A549 (cell line): ENCODE results near the gene ARID5B. TPM values are rescaled to one million over a fixed set of nuclear protein-coding genes. Genes with fewer than 3 reads are reported as not detected.

Experiments used
- ATAC-seq, 2 experiments: fragments of 200-7000 bp in 1 of 2; fragments of >200 bp in 1 of 2; cut with Nextera tagmentation in 1 of 2; cut with Tn5 transposase in 1 of 2; 3 replicates each; pipeline versions ENCODE4 v1.8.0 to v1.9.1; 2018 to 2020; ENCODE audit warnings: mild to moderate bottlenecking in 1 of 2, moderate library complexity in 1 of 2
- CTCF ChIA-PET: fragments of 300-600 bp; sonication (Branson Sonifier 250); formaldehyde crosslinking; extraction: SDS; loops from one replicate; lab custom pipeline; 2021; ENCODE audit warnings: antibody characterized with exemption, inconsistent platforms; lab: Yijun Ruan, JAX
- POLR2A ChIA-PET: fragments of 350-600 bp; formaldehyde crosslinking; extraction: SDS; loops from one replicate; lab custom pipeline; 2021; ENCODE audit warnings: antibody characterized with exemption, inconsistent platforms; lab: Yijun Ruan, JAX
- DNase-seq, 2 experiments: peaks; one replicate each; pipeline versions ENCODE4 v3.0.0 to v3.0.0-alpha.2; 2011 to 2016; ENCODE audit warnings: low read depth in 1 of 2, low spot score in 1 of 2
- FAIRE-seq: peaks from 2 replicates; lab custom pipeline; 2011; peaks lifted over from hg19 to GRCh38; lab: Jason Lieb, UNC
- H3K27ac ChIP-seq, 2 experiments: fragments of >200 bp; sonication (Bioruptor Twin); formaldehyde crosslinking; 3 replicates each; pipeline ENCODE4 v1.5.1; 2016 to 2017
- H3K4me1 ChIP-seq: fragments of >200 bp; sonication (Bioruptor Twin); formaldehyde crosslinking; 3 replicates; pipeline ENCODE4 v1.6.1; 2016
- H3K4me2 ChIP-seq: fragments of >200 bp; sonication (Bioruptor Twin); formaldehyde crosslinking; 3 replicates; pipeline ENCODE4 v1.6.1; 2016
- H3K4me3 ChIP-seq: fragments of >200 bp; sonication (Bioruptor Twin); formaldehyde crosslinking; 3 replicates; pipeline ENCODE4 v1.5.1; 2016
- H3K9me3 ChIP-seq: fragments of >200 bp; sonication (Bioruptor Twin); formaldehyde crosslinking; 3 replicates; pipeline ENCODE4 v1.6.1; 2016
- BHLHE40 ChIP-seq: IDR thresholded peaks from 2 replicates; pipeline ENCODE4 v1.6.1; 2012; ENCODE audit warnings: low read depth, low read length, inconsistent platforms
- CBX2 ChIP-seq: fragments of 200-600 bp; sonication (generic); IDR thresholded peaks from 2 replicates; pipeline ENCODE4 v1.6.1; 2016; ENCODE audit warnings: low read depth, mild to moderate bottlenecking, borderline replicate concordance
- EHMT2 ChIP-seq: fragments of 200-600 bp; sonication (generic); IDR thresholded peaks from 2 replicates; pipeline ENCODE4 v1.6.1; 2016; ENCODE audit warnings: antibody characterized with exemption, low read depth, mild to moderate bottlenecking, moderate library complexity
- FOSB ChIP-seq: fragments of 250-450 bp; sonication (Bioruptor Pico); IDR thresholded peaks from 2 replicates; pipeline ENCODE4 v1.5.0; 2020; ENCODE audit warnings: mild to moderate bottlenecking, moderate library complexity
- FOXS1 ChIP-seq: fragments of 250-450 bp; sonication (Bioruptor Pico); IDR thresholded peaks from 2 replicates; pipeline ENCODE4 v1.5.0; 2020; ENCODE audit warnings: mild to moderate bottlenecking, moderate library complexity
- HEYL ChIP-seq: fragments of 250-450 bp; sonication (Bioruptor Pico); IDR thresholded peaks from 2 replicates; pipeline ENCODE4 v1.8.0; 2021; ENCODE audit warnings: mild to moderate bottlenecking, moderate library complexity
- HOXA7 ChIP-seq: fragments of 250-450 bp; sonication (Bioruptor Pico); IDR thresholded peaks from 2 replicates; pipeline ENCODE4 v1.5.0; 2020; ENCODE audit warnings: mild to moderate bottlenecking, moderate library complexity
- JUNB ChIP-seq: fragments of >200 bp; sonication (Bioruptor Twin); formaldehyde crosslinking; IDR thresholded peaks from 2 replicates; pipeline ENCODE4 v1.6.1; 2016
- MAFK ChIP-seq: fragments of 450-650 bp; IDR thresholded peaks from 2 replicates; pipeline ENCODE4 v1.6.1; 2014; ENCODE audit not compliant: partially characterized antibody
- MAZ ChIP-seq: fragments of 150-350 bp; IDR thresholded peaks from 2 replicates; pipeline ENCODE4 v1.6.1; 2014; ENCODE audit warnings: antibody characterized with exemption, low read depth, low read length, borderline replicate concordance
- MYC ChIP-seq: IDR thresholded peaks from 2 replicates; pipeline ENCODE4 v1.6.1; 2012; ENCODE audit warnings: mild to moderate bottlenecking, inconsistent platforms, low read length, improper control_type of control experiment, borderline replicate concordance
- NR3C1 ChIP-seq: fragments of >200 bp; sonication (Bioruptor Twin); formaldehyde crosslinking; IDR thresholded peaks from 3 replicates; pipeline ENCODE4 v1.6.1; 2017
- POLR2A ChIP-seq: IDR thresholded peaks from 2 replicates; pipeline ENCODE4 v1.6.1; 2012; ENCODE audit warnings: mild to moderate bottlenecking, low read length
- SREBF2 ChIP-seq: fragments of 450-650 bp; IDR thresholded peaks from 2 replicates; pipeline ENCODE4 v1.6.1; 2014; ENCODE audit warnings: mild to moderate bottlenecking, moderate library complexity
- ZC3H11A ChIP-seq: fragments of 450-650 bp; IDR thresholded peaks from 2 replicates; pipeline ENCODE4 v1.6.1; 2014; ENCODE audit warnings: antibody characterized with exemption, mild to moderate bottlenecking
- ZNF302 ChIP-seq: fragments of 250-450 bp; sonication (Bioruptor Pico); IDR thresholded peaks from 2 replicates; pipeline ENCODE4 v1.9.0; 2021; ENCODE audit warnings: inconsistent platforms, mild to moderate bottlenecking, moderate library complexity
- WGBS: methylation state at CpG from one replicate; pipeline ENCODE4 v1.1.6; 2017; ENCODE audit errors: missing lambda C conversion rate; 5-methylcytosine and 5-hydroxymethylcytosine counted together
- polyA plus RNA-seq, 4 experiments: library from polyadenylated mRNA; depleted of rRNA in 3 of 4; stranded (reverse); fragments of >200 nt; fragmentation: RNase III in 1 of 4; extraction: RNeasy Plus Mini Kit Qiagen cat#74134 plus additional on column Dnase treatment in 1 of 4; gene quantifications; 2 replicates in 3 of 4; 3 replicates in 1 of 4; pipeline ENCODE4 v1.2.3, GENCODE V29; 2011 to 2017
- TF ChIP-seq, protein P1 (sequence below): IDR thresholded peaks from 2 replicates; pipeline ENCODE4 v1.6.1; 2012
- TF ChIP-seq, protein P2 (sequence below): fragments of 250-450 bp; sonication (Bioruptor Pico); IDR thresholded peaks from 2 replicates; pipeline ENCODE4 v1.5.0; 2021; ENCODE audit warnings: mild to moderate bottlenecking, moderate library complexity, borderline replicate concordance
- TF ChIP-seq, protein P3 (sequence below): fragments of >200 bp; sonication (Bioruptor Twin); formaldehyde crosslinking; IDR thresholded peaks from 3 replicates; pipeline ENCODE4 v1.5.1; 2016
- TF ChIP-seq, protein P4 (sequence below): fragments of 200-600 bp; sonication (generic); IDR thresholded peaks from 2 replicates; pipeline ENCODE4 v1.6.1; 2016; ENCODE audit warnings: antibody characterized with exemption, mild to moderate bottlenecking, moderate library complexity

ARID5B gene
- polyA plus RNA-seq, 2 of the 4 experiments (the other 2 are of a cell fraction): 0.75 to 1.6 TPM

DNA sequence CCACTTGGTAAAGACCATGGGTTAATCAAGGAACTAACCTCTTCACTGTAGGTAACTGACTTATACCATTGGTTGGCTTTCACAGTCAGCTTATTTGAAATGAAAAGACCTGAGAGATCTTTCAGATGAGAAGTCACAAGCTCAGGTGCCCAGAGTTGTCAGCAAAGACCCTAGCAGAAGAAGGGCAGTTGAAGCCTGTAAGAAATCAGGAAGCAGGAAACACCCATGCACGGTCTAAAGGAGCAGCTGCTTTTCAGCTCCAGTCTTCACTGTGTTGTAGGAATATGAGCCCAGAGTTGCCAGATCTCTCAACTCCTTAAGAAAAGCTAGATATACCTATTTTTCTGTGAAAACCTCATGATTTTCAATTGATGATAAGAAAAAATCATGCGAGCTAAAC, 130.0 kb downstream of the ARID5B start:
- DNase-seq: no peak
- H3K4me1 ChIP-seq: peaks cover 8% of the 10 kb centered on the region; the same call in 2 of the 3 replicates
- H3K27ac ChIP-seq: no peak overlapping the region
- no peak overlapping the region for H3K4me2 ChIP-seq
- TF ChIP-seq FOXS1 (CRISPR knock-in tag): no peak
- no peaks in the 10 kb centered on the region for H3K9me3 ChIP-seq
- 78% methylated on average over 2 of the region's 2 CpGs for WGBS
- no peak overlapping the region for H3K4me3 ChIP-seq
- no peak for FAIRE-seq
- ChIA-PET CTCF (no interaction called here), POLR2A (no interaction called here)
- no peak for ATAC-seq

DNA sequence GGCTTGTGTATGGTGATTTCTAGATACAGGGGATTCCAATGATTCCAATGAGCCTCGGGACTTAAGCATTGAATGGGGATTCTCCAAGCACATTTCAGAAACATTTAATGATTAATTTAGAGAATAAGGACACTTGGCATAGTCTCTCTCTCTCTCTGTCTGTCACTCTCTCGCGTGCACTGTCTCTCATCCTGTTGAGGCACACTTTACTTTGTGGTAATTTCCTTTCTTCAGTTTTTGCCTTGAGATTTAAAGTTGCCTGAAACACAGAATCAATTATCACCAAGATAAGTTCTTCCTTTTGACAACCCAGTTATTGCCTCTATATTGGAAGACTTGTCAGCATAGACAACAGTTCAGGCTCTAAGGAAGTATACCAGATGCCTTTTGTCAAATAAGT, 131.6 kb downstream of the ARID5B start:
- ATAC-seq: no peak
- H3K4me1 ChIP-seq: peaks cover 19% of the 10 kb centered on the region
- ChIA-PET CTCF (no interaction called here), POLR2A (no interaction called here)
- TF ChIP-seq HOXA7 (CRISPR knock-in tag) (no peak), FOSB (CRISPR knock-in tag) (no peak), CBX2 (no peak), ZC3H11A (no peak), ZNF302 (CRISPR knock-in tag) (no peak), POLR2A (no peak), MAZ (no peak), HEYL (CRISPR knock-in tag) (no peak), NR3C1 (no peak)
- TF ChIP-seq, protein P1, sequence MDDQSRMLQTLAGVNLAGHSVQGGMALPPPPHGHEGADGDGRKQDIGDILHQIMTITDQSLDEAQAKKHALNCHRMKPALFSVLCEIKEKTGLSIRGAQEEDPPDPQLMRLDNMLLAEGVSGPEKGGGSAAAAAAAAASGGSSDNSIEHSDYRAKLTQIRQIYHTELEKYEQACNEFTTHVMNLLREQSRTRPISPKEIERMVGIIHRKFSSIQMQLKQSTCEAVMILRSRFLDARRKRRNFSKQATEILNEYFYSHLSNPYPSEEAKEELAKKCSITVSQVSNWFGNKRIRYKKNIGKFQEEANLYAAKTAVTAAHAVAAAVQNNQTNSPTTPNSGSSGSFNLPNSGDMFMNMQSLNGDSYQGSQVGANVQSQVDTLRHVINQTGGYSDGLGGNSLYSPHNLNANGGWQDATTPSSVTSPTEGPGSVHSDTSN: no peak
- TF ChIP-seq, protein P2, sequence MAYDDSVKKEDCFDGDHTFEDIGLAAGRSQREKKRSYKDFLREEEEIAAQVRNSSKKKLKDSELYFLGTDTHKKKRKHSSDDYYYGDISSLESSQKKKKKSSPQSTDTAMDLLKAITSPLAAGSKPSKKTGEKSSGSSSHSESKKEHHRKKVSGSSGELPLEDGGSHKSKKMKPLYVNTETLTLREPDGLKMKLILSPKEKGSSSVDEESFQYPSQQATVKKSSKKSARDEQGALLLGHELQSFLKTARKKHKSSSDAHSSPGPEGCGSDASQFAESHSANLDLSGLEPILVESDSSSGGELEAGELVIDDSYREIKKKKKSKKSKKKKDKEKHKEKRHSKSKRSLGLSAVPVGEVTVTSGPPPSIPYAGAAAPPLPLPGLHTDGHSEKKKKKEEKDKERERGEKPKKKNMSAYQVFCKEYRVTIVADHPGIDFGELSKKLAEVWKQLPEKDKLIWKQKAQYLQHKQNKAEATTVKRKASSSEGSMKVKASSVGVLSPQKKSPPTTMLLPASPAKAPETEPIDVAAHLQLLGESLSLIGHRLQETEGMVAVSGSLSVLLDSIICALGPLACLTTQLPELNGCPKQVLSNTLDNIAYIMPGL: no peak
- TF ChIP-seq, protein P3, sequence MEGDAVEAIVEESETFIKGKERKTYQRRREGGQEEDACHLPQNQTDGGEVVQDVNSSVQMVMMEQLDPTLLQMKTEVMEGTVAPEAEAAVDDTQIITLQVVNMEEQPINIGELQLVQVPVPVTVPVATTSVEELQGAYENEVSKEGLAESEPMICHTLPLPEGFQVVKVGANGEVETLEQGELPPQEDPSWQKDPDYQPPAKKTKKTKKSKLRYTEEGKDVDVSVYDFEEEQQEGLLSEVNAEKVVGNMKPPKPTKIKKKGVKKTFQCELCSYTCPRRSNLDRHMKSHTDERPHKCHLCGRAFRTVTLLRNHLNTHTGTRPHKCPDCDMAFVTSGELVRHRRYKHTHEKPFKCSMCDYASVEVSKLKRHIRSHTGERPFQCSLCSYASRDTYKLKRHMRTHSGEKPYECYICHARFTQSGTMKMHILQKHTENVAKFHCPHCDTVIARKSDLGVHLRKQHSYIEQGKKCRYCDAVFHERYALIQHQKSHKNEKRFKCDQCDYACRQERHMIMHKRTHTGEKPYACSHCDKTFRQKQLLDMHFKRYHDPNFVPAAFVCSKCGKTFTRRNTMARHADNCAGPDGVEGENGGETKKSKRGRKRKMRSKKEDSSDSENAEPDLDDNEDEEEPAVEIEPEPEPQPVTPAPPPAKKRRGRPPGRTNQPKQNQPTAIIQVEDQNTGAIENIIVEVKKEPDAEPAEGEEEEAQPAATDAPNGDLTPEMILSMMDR: no peak
- no peak overlapping the region for H3K4me3 ChIP-seq
- no peak for DNase-seq
- 76% methylated on average over 3 of the region's 3 CpGs for WGBS
- no peak for FAIRE-seq
- no peak overlapping the region for H3K27ac ChIP-seq
- no peaks in the 10 kb centered on the region for H3K9me3 ChIP-seq
- H3K4me2 ChIP-seq: no peak overlapping the region

DNA sequence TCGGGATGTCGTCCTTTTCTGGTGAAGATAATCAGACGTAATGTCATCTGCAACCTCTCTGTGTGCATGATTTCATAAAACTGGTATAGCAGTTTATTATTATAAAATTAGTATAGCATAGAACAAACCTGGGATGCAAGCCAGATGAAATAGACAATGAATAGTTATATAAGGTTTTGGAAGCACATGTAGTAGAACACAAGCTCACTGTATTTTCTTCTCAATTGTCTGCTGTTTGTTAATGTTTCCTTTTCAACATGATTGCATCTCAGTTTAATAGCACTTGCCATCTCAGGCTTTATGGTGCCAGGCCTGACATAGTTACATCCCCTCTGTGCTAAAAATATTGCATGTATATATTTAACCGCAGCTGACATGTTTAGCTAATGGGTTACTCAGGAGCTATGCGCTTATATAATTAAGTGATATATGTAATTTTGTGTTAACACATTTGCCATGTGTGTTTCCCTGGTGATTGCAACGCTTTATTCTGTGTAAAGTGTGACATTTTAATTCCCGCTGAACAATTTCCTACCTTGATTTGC, 132.7 kb downstream of the ARID5B start:
- no peak for DNase-seq
- POLR2A ChIA-PET: no interaction called here
- Histone ChIP-seq H3K9me3 (no peaks in the 10 kb centered on the region), H3K27ac (no peak overlapping the region), H3K4me3 (no peak overlapping the region)
- CTCF ChIA-PET: interaction anchor here (1.6 kb wide), 1 partner anchor 129 kb away, joined by 3 read pairs; no protein-coding TSS in a partner anchor
- WGBS: 84% methylated on average over 7 of the region's 7 CpGs
- FAIRE-seq: no peak
- no peak for TF ChIP-seq MYC
- no peak for TF ChIP-seq MAFK
- no peak for TF ChIP-seq SREBF2
- TF ChIP-seq JUNB: no peak
- no peak for TF ChIP-seq EHMT2
- TF ChIP-seq, protein P4, sequence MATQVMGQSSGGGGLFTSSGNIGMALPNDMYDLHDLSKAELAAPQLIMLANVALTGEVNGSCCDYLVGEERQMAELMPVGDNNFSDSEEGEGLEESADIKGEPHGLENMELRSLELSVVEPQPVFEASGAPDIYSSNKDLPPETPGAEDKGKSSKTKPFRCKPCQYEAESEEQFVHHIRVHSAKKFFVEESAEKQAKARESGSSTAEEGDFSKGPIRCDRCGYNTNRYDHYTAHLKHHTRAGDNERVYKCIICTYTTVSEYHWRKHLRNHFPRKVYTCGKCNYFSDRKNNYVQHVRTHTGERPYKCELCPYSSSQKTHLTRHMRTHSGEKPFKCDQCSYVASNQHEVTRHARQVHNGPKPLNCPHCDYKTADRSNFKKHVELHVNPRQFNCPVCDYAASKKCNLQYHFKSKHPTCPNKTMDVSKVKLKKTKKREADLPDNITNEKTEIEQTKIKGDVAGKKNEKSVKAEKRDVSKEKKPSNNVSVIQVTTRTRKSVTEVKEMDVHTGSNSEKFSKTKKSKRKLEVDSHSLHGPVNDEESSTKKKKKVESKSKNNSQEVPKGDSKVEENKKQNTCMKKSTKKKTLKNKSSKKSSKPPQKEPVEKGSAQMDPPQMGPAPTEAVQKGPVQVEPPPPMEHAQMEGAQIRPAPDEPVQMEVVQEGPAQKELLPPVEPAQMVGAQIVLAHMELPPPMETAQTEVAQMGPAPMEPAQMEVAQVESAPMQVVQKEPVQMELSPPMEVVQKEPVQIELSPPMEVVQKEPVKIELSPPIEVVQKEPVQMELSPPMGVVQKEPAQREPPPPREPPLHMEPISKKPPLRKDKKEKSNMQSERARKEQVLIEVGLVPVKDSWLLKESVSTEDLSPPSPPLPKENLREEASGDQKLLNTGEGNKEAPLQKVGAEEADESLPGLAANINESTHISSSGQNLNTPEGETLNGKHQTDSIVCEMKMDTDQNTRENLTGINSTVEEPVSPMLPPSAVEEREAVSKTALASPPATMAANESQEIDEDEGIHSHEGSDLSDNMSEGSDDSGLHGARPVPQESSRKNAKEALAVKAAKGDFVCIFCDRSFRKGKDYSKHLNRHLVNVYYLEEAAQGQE: no peak
- TF ChIP-seq BHLHE40: no peak
- TF ChIP-seq, all 56 proteins: peak for 0
- Histone ChIP-seq H3K4me2 (no peak overlapping the region), H3K4me1 (peaks cover 26% of the 10 kb centered on the region)
- ATAC-seq: no peak
